GM12878 (cell line): Measurements from ENCODE around the gene EIF5B. TPM values are rescaled to one million over a fixed set of nuclear protein-coding genes. Genes with fewer than 3 reads are reported as not detected.

Experiments
- CHD4 ChIP-seq: fragments of 200-600 bp; sonication (generic); IDR thresholded peaks from 2 replicates; pipeline ENCODE4 v1.6.1; 2016; ENCODE audit warnings: mild to moderate bottlenecking
- CREB1 ChIP-seq: IDR thresholded peaks from 2 replicates; pipeline ENCODE4 v1.6.1; 2012; ENCODE audit warnings: low read depth, mild to moderate bottlenecking, inconsistent platforms
- CREM ChIP-seq: IDR thresholded peaks from 2 replicates; pipeline ENCODE4 v1.6.1; 2014; ENCODE audit warnings: antibody characterized with exemption, low read depth
- FOXK2 ChIP-seq: fragments of 450-650 bp; IDR thresholded peaks from 2 replicates; pipeline ENCODE4 v1.6.1; 2017; ENCODE audit warnings: mild to moderate bottlenecking, moderate library complexity
- JUND ChIP-seq: IDR thresholded peaks from 2 replicates; pipeline ENCODE4 v1.6.1; 2012; ENCODE audit warnings: low read depth, mild to moderate bottlenecking, low read length, improper control_type of control experiment, moderate library complexity
- KDM1A ChIP-seq: fragments of 200-600 bp; sonication (generic); IDR thresholded peaks from 2 replicates; pipeline ENCODE4 v1.6.1; 2016; ENCODE audit warnings: borderline replicate concordance
- PAX8 ChIP-seq: fragments of 450-650 bp; IDR thresholded peaks from 2 replicates; pipeline ENCODE4 v1.6.1; 2017; ENCODE audit warnings: mild to moderate bottlenecking, moderate library complexity
- POLR2A ChIP-seq: IDR thresholded peaks from 2 replicates; pipeline ENCODE4 v1.6.1; 2011; ENCODE audit warnings: low read depth, mild to moderate bottlenecking, low read length
- RBBP5 ChIP-seq: fragments of 200-600 bp; sonication (generic); conservative IDR thresholded peaks from 2 replicates; pipeline ENCODE4 v1.6.1; 2016
- SMAD5 ChIP-seq: IDR thresholded peaks from 2 replicates; pipeline ENCODE4 v1.6.1; 2016; ENCODE audit warnings: antibody characterized with exemption, low read depth
- SMC3 ChIP-seq: IDR thresholded peaks from 2 replicates; pipeline ENCODE4 v1.6.1; 2011; ENCODE audit warnings: low read length, improper control_type of control experiment, borderline replicate concordance
- SREBF1 ChIP-seq: IDR thresholded peaks from 2 replicates; pipeline ENCODE4 v1.6.1; 2012; ENCODE audit warnings: mild to moderate bottlenecking, low read length
- TAF1 ChIP-seq: IDR thresholded peaks from 2 replicates; pipeline ENCODE4 v1.6.1; 2011; ENCODE audit warnings: mild to moderate bottlenecking, low read depth, low read length, borderline replicate concordance
- TCF3 ChIP-seq: IDR thresholded peaks from 2 replicates; pipeline ENCODE4 v1.6.1; 2012; ENCODE audit warnings: low read depth, mild to moderate bottlenecking, low read length, borderline replicate concordance; ENCODE audit not compliant: insufficient read depth
- YY1 ChIP-seq: IDR thresholded peaks from 2 replicates; pipeline ENCODE4 v1.6.1; 2011; ENCODE audit warnings: low read depth, mild to moderate bottlenecking, low read length
- ZNF217 ChIP-seq: fragments of 450-650 bp; IDR thresholded peaks from 2 replicates; pipeline ENCODE4 v1.6.1; 2017; ENCODE audit warnings: antibody characterized with exemption, mild to moderate bottlenecking
- polyA plus RNA-seq, 11 experiments: library from polyadenylated mRNA; depleted of rRNA in 4 of 11; unstranded in 6 of 11; stranded (reverse) in 5 of 11; fragments of >200 nt; fragmentation: Nextera tagmentation in 4 of 11; fragmentation: Illumina TruSeq in 1 of 11; extraction: Ambion mirVana in 4 of 11; extraction: Trizol in 1 of 11; gene quantifications; 1 replicate in 1 of 11; 2 replicates in 10 of 11; pipeline versions ENCODE4 v1.2.1 to v1.2.3, GENCODE V29; 2011 to 2016; ENCODE audit warnings: inconsistent platforms in 2 of 11, missing spikeins in 2 of 11, low read depth in 1 of 11
- total RNA-seq, 4 experiments: library from RNA; depleted of rRNA in 3 of 4; stranded (reverse); fragments of >200 nt in 3 of 4; fragmentation: Illumina TruSeq in 1 of 4; extraction: Trizol in 1 of 4; gene quantifications; 2 replicates each; pipeline versions ENCODE4 v1.2.1 to v1.2.3, GENCODE V29; 2013 to 2021
- TF ChIP-seq, protein P1 (sequence below): fragments of 450-650 bp; formaldehyde crosslinking; IDR thresholded peaks from 2 replicates; pipeline ENCODE4 v1.4.0; 2022; ENCODE audit warnings: mild to moderate bottlenecking, moderate library complexity
- TF ChIP-seq, protein P2 (sequence below): IDR thresholded peaks from 2 replicates; pipeline ENCODE4 v1.6.1; 2012; ENCODE audit warnings: low read length, inconsistent platforms
- TF ChIP-seq, protein P3 (sequence below), 3 experiments: IDR thresholded peaks in 2 of 3; conservative IDR thresholded peaks in 1 of 3; 2 replicates each; pipeline ENCODE4 v1.5.1; 2011; ENCODE audit warnings: low read depth in 3 of 3, low read length in 3 of 3, mild to moderate bottlenecking in 3 of 3, control low read depth in 2 of 3, moderate library complexity in 2 of 3, inconsistent platforms in 1 of 3, mixed read lengths in 1 of 3; ENCODE audit not compliant: control insufficient read depth in 2 of 3, insufficient read depth in 1 of 3; ENCODE audit errors: extremely low read depth in 1 of 3
- TF ChIP-seq, protein P4 (sequence below): fragments of 450-650 bp; IDR thresholded peaks from 2 replicates; pipeline ENCODE4 v1.6.1; 2017; ENCODE audit warnings: low read depth, mild to moderate bottlenecking, moderate library complexity
- TF ChIP-seq, protein P5 (sequence below): fragments of 450-650 bp; IDR thresholded peaks from 2 replicates; pipeline ENCODE4 v1.6.1; 2016; ENCODE audit warnings: mild to moderate bottlenecking

Gene EIF5B
- total and polyA plus RNA-seq, 10 of the 15 experiments (the other 5 are each of a cell fraction or from before 2014, with no cell fraction given), result 21.7 to 119 (median 40.8) TPM

DNA sequence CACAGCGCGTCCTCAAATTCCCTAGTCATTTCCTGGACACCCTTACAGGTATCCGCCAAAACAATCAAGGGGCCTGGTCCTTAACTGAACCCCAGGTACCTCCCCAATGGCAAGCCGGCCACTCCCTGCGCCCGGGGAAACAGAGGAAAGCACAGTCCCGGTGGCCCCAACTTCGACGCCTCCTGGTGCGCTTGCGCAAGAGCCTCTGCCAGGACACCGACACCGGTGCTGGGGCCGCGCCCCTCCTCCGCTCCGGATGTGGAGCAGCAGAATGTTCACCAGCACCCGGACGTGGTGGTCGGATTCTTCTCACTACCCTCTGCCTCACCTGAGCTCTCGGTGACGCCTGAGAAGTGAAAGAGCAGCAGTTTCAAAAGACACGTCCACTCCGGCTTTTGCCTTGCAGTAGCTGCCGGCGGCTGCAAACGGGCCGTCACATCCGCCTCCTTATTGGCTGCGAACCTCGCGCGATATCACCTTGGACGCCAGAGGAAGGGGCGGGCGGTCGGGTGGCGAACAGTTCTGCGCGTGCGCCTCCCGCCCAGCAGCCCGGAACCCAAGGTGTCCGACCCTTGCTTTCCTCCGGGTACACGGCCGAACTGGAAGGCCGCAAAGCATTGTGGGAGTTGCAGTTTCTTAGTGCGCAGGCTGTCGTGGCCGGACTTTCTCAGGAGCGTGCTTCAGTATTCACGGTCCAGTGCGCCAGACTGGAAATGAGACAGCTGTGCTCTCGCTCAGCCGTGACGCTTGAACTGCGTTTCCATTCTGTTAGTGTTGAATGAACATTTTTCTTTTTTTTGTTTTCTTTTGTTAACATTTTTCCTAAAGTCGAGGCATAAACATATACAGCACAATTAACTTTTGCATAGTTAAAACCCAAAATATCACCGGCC is 1.0 kb upstream of the EIF5B start, which contains the start of gene TXNDC9 (continued):
- TF ChIP-seq TCF3 (peak; percentile 98), PAX8 (peak; percentile 100), POLR2A (peak; percentile 98), TAF1 (peak; percentile 90), JUND (no peak), RBBP5 (no peak), ZNF217 (no peak), FOXK2 (peak; percentile 51), YY1 (peak; percentile 91), SMC3 (no peak), CREM (peak; percentile 94), KDM1A (no peak), SREBF1 (peak; percentile 92), SMAD5 (peak; percentile 89), CHD4 (no peak), CREB1 (peak; percentile 71)
- TF ChIP-seq, protein P1, sequence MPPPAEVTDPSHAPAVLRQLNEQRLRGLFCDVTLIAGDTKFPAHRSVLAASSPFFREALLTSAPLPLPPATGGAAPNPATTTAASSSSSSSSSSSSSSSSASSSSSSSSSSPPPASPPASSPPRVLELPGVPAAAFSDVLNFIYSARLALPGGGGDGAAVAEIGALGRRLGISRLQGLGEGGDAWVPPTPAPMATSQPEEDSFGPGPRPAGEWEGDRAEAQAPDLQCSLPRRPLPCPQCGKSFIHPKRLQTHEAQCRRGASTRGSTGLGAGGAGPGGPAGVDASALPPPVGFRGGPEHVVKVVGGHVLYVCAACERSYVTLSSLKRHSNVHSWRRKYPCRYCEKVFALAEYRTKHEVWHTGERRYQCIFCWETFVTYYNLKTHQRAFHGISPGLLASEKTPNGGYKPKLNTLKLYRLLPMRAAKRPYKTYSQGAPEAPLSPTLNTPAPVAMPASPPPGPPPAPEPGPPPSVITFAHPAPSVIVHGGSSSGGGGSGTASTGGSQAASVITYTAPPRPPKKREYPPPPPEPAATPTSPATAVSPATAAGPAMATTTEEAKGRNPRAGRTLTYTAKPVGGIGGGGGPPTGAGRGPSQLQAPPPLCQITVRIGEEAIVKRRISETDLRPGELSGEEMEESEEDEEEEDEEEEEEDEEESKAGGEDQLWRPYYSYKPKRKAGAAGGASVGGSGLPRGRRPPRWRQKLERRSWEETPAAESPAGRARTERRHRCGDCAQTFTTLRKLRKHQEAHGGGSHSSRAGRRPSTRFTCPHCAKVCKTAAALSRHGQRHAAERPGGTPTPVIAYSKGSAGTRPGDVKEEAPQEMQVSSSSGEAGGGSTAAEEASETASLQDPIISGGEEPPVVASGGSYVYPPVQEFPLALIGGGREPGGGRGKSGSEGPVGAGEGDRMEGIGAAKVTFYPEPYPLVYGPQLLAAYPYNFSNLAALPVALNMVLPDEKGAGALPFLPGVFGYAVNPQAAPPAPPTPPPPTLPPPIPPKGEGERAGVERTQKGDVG (CRISPR knock-in tag), result no peak
- TF ChIP-seq, protein P2, sequence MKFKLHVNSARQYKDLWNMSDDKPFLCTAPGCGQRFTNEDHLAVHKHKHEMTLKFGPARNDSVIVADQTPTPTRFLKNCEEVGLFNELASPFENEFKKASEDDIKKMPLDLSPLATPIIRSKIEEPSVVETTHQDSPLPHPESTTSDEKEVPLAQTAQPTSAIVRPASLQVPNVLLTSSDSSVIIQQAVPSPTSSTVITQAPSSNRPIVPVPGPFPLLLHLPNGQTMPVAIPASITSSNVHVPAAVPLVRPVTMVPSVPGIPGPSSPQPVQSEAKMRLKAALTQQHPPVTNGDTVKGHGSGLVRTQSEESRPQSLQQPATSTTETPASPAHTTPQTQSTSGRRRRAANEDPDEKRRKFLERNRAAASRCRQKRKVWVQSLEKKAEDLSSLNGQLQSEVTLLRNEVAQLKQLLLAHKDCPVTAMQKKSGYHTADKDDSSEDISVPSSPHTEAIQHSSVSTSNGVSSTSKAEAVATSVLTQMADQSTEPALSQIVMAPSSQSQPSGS, result no peak; the same call in 1 of the 2 replicates
- TF ChIP-seq, protein P3, sequence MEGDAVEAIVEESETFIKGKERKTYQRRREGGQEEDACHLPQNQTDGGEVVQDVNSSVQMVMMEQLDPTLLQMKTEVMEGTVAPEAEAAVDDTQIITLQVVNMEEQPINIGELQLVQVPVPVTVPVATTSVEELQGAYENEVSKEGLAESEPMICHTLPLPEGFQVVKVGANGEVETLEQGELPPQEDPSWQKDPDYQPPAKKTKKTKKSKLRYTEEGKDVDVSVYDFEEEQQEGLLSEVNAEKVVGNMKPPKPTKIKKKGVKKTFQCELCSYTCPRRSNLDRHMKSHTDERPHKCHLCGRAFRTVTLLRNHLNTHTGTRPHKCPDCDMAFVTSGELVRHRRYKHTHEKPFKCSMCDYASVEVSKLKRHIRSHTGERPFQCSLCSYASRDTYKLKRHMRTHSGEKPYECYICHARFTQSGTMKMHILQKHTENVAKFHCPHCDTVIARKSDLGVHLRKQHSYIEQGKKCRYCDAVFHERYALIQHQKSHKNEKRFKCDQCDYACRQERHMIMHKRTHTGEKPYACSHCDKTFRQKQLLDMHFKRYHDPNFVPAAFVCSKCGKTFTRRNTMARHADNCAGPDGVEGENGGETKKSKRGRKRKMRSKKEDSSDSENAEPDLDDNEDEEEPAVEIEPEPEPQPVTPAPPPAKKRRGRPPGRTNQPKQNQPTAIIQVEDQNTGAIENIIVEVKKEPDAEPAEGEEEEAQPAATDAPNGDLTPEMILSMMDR (IDR thresholded peaks at IDR 0.05 in 2 of 3, conservative IDR thresholded peaks at IDR 0.05 in 1 of 3; ENCODE audit: control insufficient read depth in 2 of 3, extremely low read depth in 1 of 3, insufficient read depth in 1 of 3, low read depth in 3 of 3, low read length in 3 of 3), result no peak
- TF ChIP-seq, protein P4, sequence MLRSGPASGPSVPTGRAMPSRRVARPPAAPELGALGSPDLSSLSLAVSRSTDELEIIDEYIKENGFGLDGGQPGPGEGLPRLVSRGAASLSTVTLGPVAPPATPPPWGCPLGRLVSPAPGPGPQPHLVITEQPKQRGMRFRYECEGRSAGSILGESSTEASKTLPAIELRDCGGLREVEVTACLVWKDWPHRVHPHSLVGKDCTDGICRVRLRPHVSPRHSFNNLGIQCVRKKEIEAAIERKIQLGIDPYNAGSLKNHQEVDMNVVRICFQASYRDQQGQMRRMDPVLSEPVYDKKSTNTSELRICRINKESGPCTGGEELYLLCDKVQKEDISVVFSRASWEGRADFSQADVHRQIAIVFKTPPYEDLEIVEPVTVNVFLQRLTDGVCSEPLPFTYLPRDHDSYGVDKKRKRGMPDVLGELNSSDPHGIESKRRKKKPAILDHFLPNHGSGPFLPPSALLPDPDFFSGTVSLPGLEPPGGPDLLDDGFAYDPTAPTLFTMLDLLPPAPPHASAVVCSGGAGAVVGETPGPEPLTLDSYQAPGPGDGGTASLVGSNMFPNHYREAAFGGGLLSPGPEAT, result peak; percentile 63
- TF ChIP-seq, protein P5, sequence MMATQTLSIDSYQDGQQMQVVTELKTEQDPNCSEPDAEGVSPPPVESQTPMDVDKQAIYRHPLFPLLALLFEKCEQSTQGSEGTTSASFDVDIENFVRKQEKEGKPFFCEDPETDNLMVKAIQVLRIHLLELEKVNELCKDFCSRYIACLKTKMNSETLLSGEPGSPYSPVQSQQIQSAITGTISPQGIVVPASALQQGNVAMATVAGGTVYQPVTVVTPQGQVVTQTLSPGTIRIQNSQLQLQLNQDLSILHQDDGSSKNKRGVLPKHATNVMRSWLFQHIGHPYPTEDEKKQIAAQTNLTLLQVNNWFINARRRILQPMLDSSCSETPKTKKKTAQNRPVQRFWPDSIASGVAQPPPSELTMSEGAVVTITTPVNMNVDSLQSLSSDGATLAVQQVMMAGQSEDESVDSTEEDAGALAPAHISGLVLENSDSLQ, result no peak; the same call in 1 of the 2 replicates
